HG03460 (cell line): Measurements from ENCODE around the gene STK24.

ENCODE experiments used
- ATAC-seq: cut with Tn5 transposase; IDR thresholded peaks from one replicate; pipeline ENCODE4 v1.9.1; 2021; ENCODE audit not compliant: unreplicated experiment

STK24 gene

GRCh38 chr13:98476538-98476966 is 100.4 kb downstream of the STK24 start:
- peak; percentile 96 for ATAC-seq

- peak; percentile 35 for ATAC-seq
Observed at GRCh38 chr13:98476106-98476505, 100.8 kb downstream of the STK24 start.

- ATAC-seq = no peak
Observed at GRCh38 chr13:98475522-98475921, 101.4 kb downstream of the STK24 start.

- no peak for ATAC-seq
Observed at GRCh38 chr13:98474761-98475160, 102.1 kb downstream of the STK24 start.

GRCh38 chr13:98474292-98474691 is 102.6 kb downstream of the STK24 start:
- no peak for ATAC-seq

- no peak for ATAC-seq
Observed at GRCh38 chr13:98473788-98474144, 103.1 kb downstream of the STK24 start.

- ATAC-seq = no peak
Observed at GRCh38 chr13:98473135-98473787, 103.6 kb downstream of the STK24 start.

- ATAC-seq = no peak
Observed at GRCh38 chr13:98471934-98472333, 105.0 kb downstream of the STK24 start.

- ATAC-seq = no peak
Observed at GRCh38 chr13:98470920-98471319, 106.0 kb downstream of the STK24 start.

- no peak for ATAC-seq
Observed at GRCh38 chr13:98468929-98469328, 108.0 kb downstream of the STK24 start.

GRCh38 chr13:98468361-98468760 is 108.5 kb downstream of the STK24 start:
- ATAC-seq = no peak

- no peak for ATAC-seq
Observed at GRCh38 chr13:98467263-98467985, 109.5 kb downstream of the STK24 start.

GRCh38 chr13:98466634-98467236 is 110.2 kb downstream of the STK24 start:
- ATAC-seq = peak; percentile 60

- no peak for ATAC-seq
Observed at GRCh38 chr13:98462946-98463345, 114.0 kb downstream of the STK24 start.

GRCh38 chr13:98462241-98462882 is 114.5 kb downstream of the STK24 start:
- ATAC-seq = no peak

GRCh38 chr13:98461486-98462240 is 115.2 kb downstream of the STK24 start:
- no peak for ATAC-seq

GRCh38 chr13:98460516-98460915 is 116.4 kb downstream of the STK24 start:
- no peak for ATAC-seq

- no peak for ATAC-seq
Observed at GRCh38 chr13:98459721-98460370, 117.1 kb downstream of the STK24 start.

- ATAC-seq = no peak
Observed at GRCh38 chr13:98459171-98459681, 117.7 kb downstream of the STK24 start.

- ATAC-seq = no peak
Observed at GRCh38 chr13:98458431-98458830, 118.5 kb downstream of the STK24 start.
